ENCODE data around the gene ATP6V1G1.

DNA sequence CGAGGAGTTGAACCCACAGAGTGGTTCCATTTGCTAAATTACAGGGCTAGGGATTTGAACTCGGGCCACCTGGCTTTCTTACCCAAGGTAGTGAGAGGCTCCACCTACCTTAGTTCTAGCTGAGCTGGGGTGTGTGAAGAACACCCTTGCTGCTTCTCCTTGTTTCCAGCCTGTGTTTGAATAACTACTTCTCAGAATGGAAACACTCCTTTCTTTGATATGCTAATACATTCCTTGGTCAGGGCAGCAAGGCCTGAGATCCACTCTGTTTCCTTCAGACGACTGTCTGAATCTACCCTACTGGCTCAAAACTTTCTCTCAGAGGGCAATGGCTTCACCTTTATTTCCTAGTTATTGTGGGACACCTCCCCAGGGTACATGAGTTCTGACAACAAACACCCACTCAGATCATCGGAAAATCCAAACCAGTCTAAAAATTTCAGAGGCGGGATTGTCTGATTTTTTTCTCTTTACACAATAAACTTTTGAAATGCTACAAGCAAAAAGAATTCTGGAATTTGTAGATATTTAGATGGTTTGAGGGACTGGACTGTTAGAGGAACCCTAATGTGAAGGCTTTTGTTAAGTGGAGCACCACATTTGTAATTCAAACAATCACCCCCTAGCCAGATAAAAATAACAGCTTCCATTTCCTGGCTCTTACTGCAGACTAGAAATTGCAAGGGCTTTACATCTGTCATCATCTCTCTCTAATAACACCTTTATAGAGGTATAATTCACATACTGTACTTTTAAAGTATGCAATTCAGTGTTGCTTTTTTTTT, 4.0 kb upstream of the ATP6V1G1 start:
- TF ChIP-seq, protein P1, sequence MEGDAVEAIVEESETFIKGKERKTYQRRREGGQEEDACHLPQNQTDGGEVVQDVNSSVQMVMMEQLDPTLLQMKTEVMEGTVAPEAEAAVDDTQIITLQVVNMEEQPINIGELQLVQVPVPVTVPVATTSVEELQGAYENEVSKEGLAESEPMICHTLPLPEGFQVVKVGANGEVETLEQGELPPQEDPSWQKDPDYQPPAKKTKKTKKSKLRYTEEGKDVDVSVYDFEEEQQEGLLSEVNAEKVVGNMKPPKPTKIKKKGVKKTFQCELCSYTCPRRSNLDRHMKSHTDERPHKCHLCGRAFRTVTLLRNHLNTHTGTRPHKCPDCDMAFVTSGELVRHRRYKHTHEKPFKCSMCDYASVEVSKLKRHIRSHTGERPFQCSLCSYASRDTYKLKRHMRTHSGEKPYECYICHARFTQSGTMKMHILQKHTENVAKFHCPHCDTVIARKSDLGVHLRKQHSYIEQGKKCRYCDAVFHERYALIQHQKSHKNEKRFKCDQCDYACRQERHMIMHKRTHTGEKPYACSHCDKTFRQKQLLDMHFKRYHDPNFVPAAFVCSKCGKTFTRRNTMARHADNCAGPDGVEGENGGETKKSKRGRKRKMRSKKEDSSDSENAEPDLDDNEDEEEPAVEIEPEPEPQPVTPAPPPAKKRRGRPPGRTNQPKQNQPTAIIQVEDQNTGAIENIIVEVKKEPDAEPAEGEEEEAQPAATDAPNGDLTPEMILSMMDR (IDR thresholded peaks at IDR 0.05), result no peak
- TF ChIP-seq POLR2A (IDR thresholded peaks at IDR 0.05), result no peak

Measured in uterus (tissue), 2 donors.